Motor neuron (in vitro differentiated cells): ENCODE results near the gene ZNF785. TPM values are rescaled to one million over a fixed set of nuclear protein-coding genes. Genes with fewer than 3 reads are reported as not detected.

Source experiments
- ATAC-seq, 8 experiments: fragments of 200-7000 bp; cut with Tn5 transposase; replicated peaks in 6 of 8; 2 replicates each; pipeline ENCODE4 v1.8.0; 2021; ENCODE audit warnings: mild to moderate bottlenecking in 8 of 8, moderate library complexity in 8 of 8
- H3K27ac ChIP-seq, 2 donors: fragments of 250-450 bp; sonication (Bioruptor Pico); 2 replicates each; pipeline ENCODE4 v1.9.0; 2021; ENCODE audit warnings: antibody characterized with exemption in 2 of 2, mild to moderate bottlenecking in 2 of 2, moderate library complexity in 1 of 2
- H3K4me1 ChIP-seq, 2 donors: fragments of 250-450 bp; sonication (Bioruptor Pico); replicated peaks in 1 of 2; 2 replicates each; pipeline ENCODE4 v1.6.1; 2021; ENCODE audit warnings: antibody characterized with exemption in 2 of 2, mild to moderate bottlenecking in 2 of 2, moderate library complexity in 1 of 2
- H3K4me3 ChIP-seq, 5 donors: fragments of 250-450 bp; sonication (Bioruptor Pico); 2 replicates each; pipeline ENCODE4 v1.9.0; 2021; ENCODE audit warnings: antibody characterized with exemption in 5 of 5, mild to moderate bottlenecking in 5 of 5, moderate library complexity in 4 of 5
- WGBS, 10 experiments: fragments of 450-650 bp; shearing (Covaris generic); methylation state at CpG; one replicate each; pipeline ENCODE4 v1.0.0; 2022; 5-methylcytosine and 5-hydroxymethylcytosine counted together
- in situ Hi-C, 9 experiments: fragments of 400-800 bp; cut with MboI; loops; one replicate each; pipeline ENCODE4 v1.15.0; 2021; ENCODE audit warnings: low sequenced_read_pairs in 9 of 9, low pct_unique_long_range_greater_than_20kb in 2 of 9; ENCODE audit not compliant: unreplicated experiment in 9 of 9
- total RNA-seq, 8 experiments: library from RNA; unstranded; fragments of 300-600 nt; gene quantifications; 2 replicates each; pipeline versions ENCODE4 v1.2.3 to v1.2.4, GENCODE V29; 2022

ZNF785 gene
- total RNA-seq, 8 experiments from 2014 or later: 4.9 to 15.0 (median 11.2) TPM

GRCh38 chr16:30569281-30569680 is 16.2 kb downstream of the ZNF785 start:
- Histone ChIP-seq H3K27ac (no peak overlapping the region), H3K4me3 (no peak overlapping the region), H3K4me1 (peaks cover 16 to 26% of the 10 kb centered on the region in 2 donors)
- in situ Hi-C loops: no loop called here
- ATAC-seq: no peak
- 17 to 100% (median 79%) methylated on average over 1 to 3 of the region's 3 CpGs; no CpG with 5 or more reads in 4 of the 10 experiments for WGBS, 10 experiments

GRCh38 chr16:30567991-30568638 is 17.4 kb downstream of the ZNF785 start:
- Histone ChIP-seq H3K4me3 (no peak overlapping the region), H3K27ac (peak overlapping the region in 1 of 2 donors; percentile 77), H3K4me1 (peaks cover 16 to 26% of the 10 kb centered on the region in 2 donors)
- ATAC-seq: peak in 5 of 8 experiments; percentile 2 to 30 (median 12)
- WGBS, 10 experiments: 0 to 67% (median 34%) methylated on average over 1 to 6 of the region's 6 CpGs; no CpG with 5 or more reads in 1 of the 10 experiments
- in situ Hi-C loops: no loop called here

- WGBS, 10 experiments: 40 to 100% (median 80%) methylated on average over 1 to 12 of the region's 14 CpGs; no CpG with 5 or more reads in 1 of the 10 experiments
- no peak for ATAC-seq
Observed at GRCh38 chr16:30567160-30567990, 18.1 kb downstream of the ZNF785 start.

GRCh38 chr16:30566531-30566930 is 19.0 kb downstream of the ZNF785 start:
- WGBS, 10 experiments: 0 to 100% (median 82%) methylated on average over 1 to 4 of the region's 4 CpGs; no CpG with 5 or more reads in 5 of the 10 experiments

More at GRCh38 chr16:30567160-30567990, 18.1 kb downstream of the ZNF785 start:
- in situ Hi-C loops: no loop called here
- no peak overlapping the region for H3K4me3 ChIP-seq
- H3K27ac ChIP-seq: peak overlapping the region in 1 of 2 donors; percentile 48
- peaks cover 16 to 26% of the 10 kb centered on the region in 2 donors for H3K4me1 ChIP-seq

GRCh38 chr16:30565984-30566383 is 19.5 kb downstream of the ZNF785 start:
- peaks cover 16 to 26% of the 10 kb centered on the region in 2 donors for H3K4me1 ChIP-seq
- 47 to 100% (median 63%) methylated on average over 1 to 8 of the region's 8 CpGs; no CpG with 5 or more reads in 1 of the 10 experiments for WGBS, 10 experiments
- no peak overlapping the region for H3K4me3 ChIP-seq
- in situ Hi-C loops: no loop called here
- no peak for ATAC-seq
- H3K27ac ChIP-seq: no peak overlapping the region

More at GRCh38 chr16:30566531-30566930, 19.0 kb downstream of the ZNF785 start:
- Histone ChIP-seq H3K4me3 (no peak overlapping the region), H3K4me1 (peaks cover 16 to 26% of the 10 kb centered on the region in 2 donors), H3K27ac (no peak overlapping the region)
- no peak for ATAC-seq
- in situ Hi-C loops: no loop called here

GRCh38 chr16:30565526-30565925 is 20.0 kb downstream of the ZNF785 start:
- Histone ChIP-seq H3K27ac (no peak overlapping the region), H3K4me1 (peaks cover 12 to 23% of the 10 kb centered on the region in 2 donors), H3K4me3 (no peak overlapping the region)
- WGBS, 10 experiments: 56 to 80% (median 73%) methylated on average over 1 to 5 of the region's 7 CpGs; no CpG with 5 or more reads in 6 of the 10 experiments
- ATAC-seq: no peak
- in situ Hi-C loops: no loop called here

- in situ Hi-C loops: no loop called here
- H3K27ac ChIP-seq: no peak overlapping the region
- H3K4me3 ChIP-seq: no peak overlapping the region
- WGBS, 10 experiments: 91 to 100% (median 95%) methylated on average over 1 to 12 of the region's 14 CpGs; no CpG with 5 or more reads in 3 of the 10 experiments
- peaks cover 7 to 8% of the 10 kb centered on the region in 2 donors for H3K4me1 ChIP-seq
- ATAC-seq: no peak
Observed at GRCh38 chr16:30562021-30562420, 23.5 kb downstream of the ZNF785 start.

- Histone ChIP-seq H3K4me3 (no peak overlapping the region), H3K4me1 (peaks cover 12 to 15% of the 10 kb centered on the region in 2 donors), H3K27ac (no peak overlapping the region)
- 13 to 85% (median 74%) methylated on average over 1 to 15 of the region's 46 CpGs; no CpG with 5 or more reads in 1 of the 10 experiments for WGBS, 10 experiments
- in situ Hi-C loops: no loop called here
- no peak for ATAC-seq
Observed at GRCh38 chr16:30561089-30561816, 24.2 kb downstream of the ZNF785 start.

- WGBS, 10 experiments: 78 to 100% (median 96%) methylated on average over 1 to 4 of the region's 6 CpGs; no CpG with 5 or more reads in 1 of the 10 experiments
- Histone ChIP-seq H3K27ac (peak overlapping the region in 1 of 2 donors; percentile 98), H3K4me1 (peaks cover 12 to 16% of the 10 kb centered on the region in 2 donors), H3K4me3 (no peak overlapping the region)
- in situ Hi-C loops: no loop called here
- no peak for ATAC-seq
Observed at GRCh38 chr16:30559690-30560089, 25.8 kb downstream of the ZNF785 start.

- in situ Hi-C loops: no loop called here
- no peak for ATAC-seq
- WGBS, 10 experiments: 51 to 100% (median 83%) methylated on average over 1 to 20 of the region's 21 CpGs; no CpG with 5 or more reads in 1 of the 10 experiments
Observed at GRCh38 chr16:30558789-30559377, 26.6 kb downstream of the ZNF785 start.

GRCh38 chr16:30557957-30558788 is 27.3 kb downstream of the ZNF785 start, which contains the start of gene ZNF764:
TSS of gene ZNF764 (minus strand) at chr16:30558374. CDS start at chr16:30558182, 192 bp downstream.
- Histone ChIP-seq H3K4me1 (peaks cover 12 to 16% of the 10 kb centered on the region in 2 donors), H3K4me3 (peak within 1 kb of the TSS; percentile 61 to 96 (median 71)), H3K27ac (peak within 1 kb of the TSS; percentile 98)
- in situ Hi-C loops: no loop called here
- peak; percentile 94 to 98 (median 96) for ATAC-seq
- 0 to 2% (median 0%) methylated on average over 1 to 27 of the region's 74 CpGs; no CpG with 5 or more reads in 2 of the 10 experiments for WGBS, 10 experiments

More at GRCh38 chr16:30558789-30559377, 26.6 kb downstream of the ZNF785 start:
- H3K4me3 ChIP-seq: peak overlapping the region; percentile 61 to 96 (median 71)
- peaks cover 12 to 16% of the 10 kb centered on the region in 2 donors for H3K4me1 ChIP-seq
- H3K27ac ChIP-seq: peak overlapping the region; percentile 98
